Progenitor cell of endocrine pancreas (in vitro differentiated cells): ENCODE measurements around the gene ZNF579. TPM values are rescaled to one million over a fixed set of nuclear protein-coding genes. Genes with fewer than 3 reads are reported as not detected.

Experiments
- DNase-seq: peaks from one replicate; pipeline ENCODE4 v3.0.0; 2021; ENCODE audit warnings: low spot score; ENCODE audit not compliant: unreplicated experiment
- H3K27ac Mint-ChIP-seq: 2 replicates; pipeline ENCODE4 v1.8.0; 2021; ENCODE audit warnings: mild to moderate bottlenecking, moderate library complexity, mixed read lengths
- H3K27me3 Mint-ChIP-seq: 2 replicates; pipeline ENCODE4 v1.8.0; 2021; ENCODE audit warnings: mixed read lengths
- H3K36me3 Mint-ChIP-seq: 2 replicates; pipeline ENCODE4 v1.8.0; 2022; ENCODE audit warnings: mixed read lengths; ENCODE audit not compliant: insufficient read depth
- H3K4me1 Mint-ChIP-seq: 2 replicates; pipeline ENCODE4 v1.8.0; 2021; ENCODE audit warnings: low read depth, mixed read lengths
- H3K4me3 Mint-ChIP-seq: 2 replicates; pipeline ENCODE4 v1.8.0; 2021; ENCODE audit warnings: low read depth, mild to moderate bottlenecking, moderate library complexity, mixed read lengths
- H3K9me3 Mint-ChIP-seq: 2 replicates; pipeline ENCODE4 v1.8.0; 2021; ENCODE audit warnings: low read depth, mixed read lengths
- total RNA-seq: library from RNA; stranded (reverse); gene quantifications from 2 replicates; pipeline ENCODE4 v1.2.1, GENCODE V29; 2021
- TF ChIP-seq, protein P1 (sequence below): fragments of 200-600 bp; sonication (generic); IDR thresholded peaks from one replicate; pipeline ENCODE4 v1.5.0; 2021; ENCODE audit warnings: antibody characterized with exemption, mild to moderate bottlenecking; ENCODE audit not compliant: unreplicated experiment

ZNF579 gene
- total RNA-seq, 1 donor from 2014 or later: 29.1 TPM

DNA sequence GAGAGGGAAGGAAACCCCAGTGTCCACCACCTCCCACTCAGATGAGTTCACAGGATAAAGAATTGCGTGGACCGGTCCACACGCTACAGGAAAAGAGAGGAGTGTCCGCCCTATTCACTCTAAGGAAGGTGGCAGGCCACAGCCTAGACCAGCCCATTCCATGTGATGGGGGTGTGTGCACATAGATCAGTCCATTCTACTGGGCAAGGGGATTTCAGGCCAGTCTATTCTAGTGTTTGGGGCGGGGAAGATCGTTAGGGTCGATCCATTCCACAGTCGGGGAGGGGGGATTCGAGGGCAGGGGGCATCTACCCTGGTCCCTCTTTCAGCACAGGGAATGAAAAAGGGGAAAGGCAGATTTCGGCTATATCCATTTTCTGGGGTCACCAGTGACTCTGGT, 10.9 kb upstream of the ZNF579 start:
- no peaks in the 10 kb centered on the region for H3K9me3 Mint-ChIP-seq
- no peak for DNase-seq
- TF ChIP-seq, protein P1, sequence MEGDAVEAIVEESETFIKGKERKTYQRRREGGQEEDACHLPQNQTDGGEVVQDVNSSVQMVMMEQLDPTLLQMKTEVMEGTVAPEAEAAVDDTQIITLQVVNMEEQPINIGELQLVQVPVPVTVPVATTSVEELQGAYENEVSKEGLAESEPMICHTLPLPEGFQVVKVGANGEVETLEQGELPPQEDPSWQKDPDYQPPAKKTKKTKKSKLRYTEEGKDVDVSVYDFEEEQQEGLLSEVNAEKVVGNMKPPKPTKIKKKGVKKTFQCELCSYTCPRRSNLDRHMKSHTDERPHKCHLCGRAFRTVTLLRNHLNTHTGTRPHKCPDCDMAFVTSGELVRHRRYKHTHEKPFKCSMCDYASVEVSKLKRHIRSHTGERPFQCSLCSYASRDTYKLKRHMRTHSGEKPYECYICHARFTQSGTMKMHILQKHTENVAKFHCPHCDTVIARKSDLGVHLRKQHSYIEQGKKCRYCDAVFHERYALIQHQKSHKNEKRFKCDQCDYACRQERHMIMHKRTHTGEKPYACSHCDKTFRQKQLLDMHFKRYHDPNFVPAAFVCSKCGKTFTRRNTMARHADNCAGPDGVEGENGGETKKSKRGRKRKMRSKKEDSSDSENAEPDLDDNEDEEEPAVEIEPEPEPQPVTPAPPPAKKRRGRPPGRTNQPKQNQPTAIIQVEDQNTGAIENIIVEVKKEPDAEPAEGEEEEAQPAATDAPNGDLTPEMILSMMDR: no peak
- H3K27me3 Mint-ChIP-seq: no peaks in the 10 kb centered on the region
- no peak overlapping the region for H3K27ac Mint-ChIP-seq
- H3K36me3 Mint-ChIP-seq: peaks cover 26% of the 10 kb centered on the region
- H3K4me3 Mint-ChIP-seq: no peak overlapping the region
- H3K4me1 Mint-ChIP-seq: peaks cover 5% of the 10 kb centered on the region

GRCh38 chr19:55590617-55591016, 10.0 kb upstream of the ZNF579 start:
- H3K36me3 Mint-ChIP-seq: peaks cover 18% of the 10 kb centered on the region
- TF ChIP-seq, protein P1: no peak
- no peak overlapping the region for H3K4me3 Mint-ChIP-seq
- peaks cover 9% of the 10 kb centered on the region for H3K4me1 Mint-ChIP-seq
- no peak overlapping the region for H3K27ac Mint-ChIP-seq
- no peak for DNase-seq
- no peaks in the 10 kb centered on the region for H3K27me3 Mint-ChIP-seq
- no peaks in the 10 kb centered on the region for H3K9me3 Mint-ChIP-seq

DNA sequence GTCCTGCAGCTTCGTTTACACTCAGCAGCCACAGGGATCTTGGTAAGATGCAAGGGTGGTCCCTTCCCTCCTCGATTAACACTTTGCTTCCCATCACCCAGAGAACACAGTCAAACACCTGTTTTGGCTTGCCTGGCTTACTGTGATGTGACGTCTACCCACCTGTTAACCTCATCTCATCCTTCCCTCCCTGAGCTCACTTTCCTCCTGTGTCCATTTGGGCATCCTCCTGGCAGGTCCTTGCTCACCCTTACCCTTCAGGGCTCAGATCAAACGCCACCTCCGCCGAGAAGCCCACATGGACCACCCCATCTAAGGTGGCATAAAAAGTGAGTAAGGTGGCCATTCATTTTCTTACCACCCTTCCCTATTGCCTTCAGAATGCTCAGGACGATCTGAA, 9.5 kb upstream of the ZNF579 start:
- Mint-ChIP-seq H3K27me3 (no peaks in the 10 kb centered on the region), H3K27ac (no peak overlapping the region), H3K4me1 (peaks cover 14% of the 10 kb centered on the region), H3K36me3 (peaks cover 13% of the 10 kb centered on the region), H3K9me3 (no peaks in the 10 kb centered on the region), H3K4me3 (no peak overlapping the region)
- DNase-seq: no peak
- TF ChIP-seq, protein P1: no peak

- no peak overlapping the region for H3K4me3 Mint-ChIP-seq
- H3K27ac Mint-ChIP-seq: no peak overlapping the region
- H3K4me1 Mint-ChIP-seq: peaks cover 14% of the 10 kb centered on the region
- no peaks in the 10 kb centered on the region for H3K9me3 Mint-ChIP-seq
- H3K36me3 Mint-ChIP-seq: peaks cover 8% of the 10 kb centered on the region
- DNase-seq: no peak
- TF ChIP-seq, protein P1: no peak
- no peaks in the 10 kb centered on the region for H3K27me3 Mint-ChIP-seq
Measured at GRCh38 chr19:55588738-55589137, 8.1 kb upstream of the ZNF579 start.

GRCh38 chr19:55586976-55587668, 6.5 kb upstream of the ZNF579 start:
- peak overlapping the region; percentile 97 for H3K27ac Mint-ChIP-seq
- no peaks in the 10 kb centered on the region for H3K27me3 Mint-ChIP-seq
- DNase-seq: peak; percentile 92
- H3K4me1 Mint-ChIP-seq: peaks cover 15% of the 10 kb centered on the region
- H3K9me3 Mint-ChIP-seq: no peaks in the 10 kb centered on the region
- peak overlapping the region; percentile 79 for H3K4me3 Mint-ChIP-seq
- TF ChIP-seq, protein P1: no peak
- H3K36me3 Mint-ChIP-seq: peaks cover 5% of the 10 kb centered on the region
